HG03025 (cell line): ENCODE results near the gene PYGB.
"Not testable (repeated sequence)": the region's sequence is repeated elsewhere in the genome, so short reads cannot be mapped to it uniquely, and the experiment has no call there.

Experiments
- ATAC-seq: cut with Tn5 transposase; IDR thresholded peaks from one replicate; pipeline ENCODE4 v1.9.1; 2021; ENCODE audit warnings: mild to moderate bottlenecking, moderate library complexity; ENCODE audit not compliant: unreplicated experiment, low FRiP score

PYGB gene

GRCh38 chr20:25308671-25309394 is 60.9 kb downstream of the PYGB start:
- no peak for ATAC-seq

GRCh38 chr20:25309395-25310267 is 61.7 kb downstream of the PYGB start:
- ATAC-seq = no peak

DNA sequence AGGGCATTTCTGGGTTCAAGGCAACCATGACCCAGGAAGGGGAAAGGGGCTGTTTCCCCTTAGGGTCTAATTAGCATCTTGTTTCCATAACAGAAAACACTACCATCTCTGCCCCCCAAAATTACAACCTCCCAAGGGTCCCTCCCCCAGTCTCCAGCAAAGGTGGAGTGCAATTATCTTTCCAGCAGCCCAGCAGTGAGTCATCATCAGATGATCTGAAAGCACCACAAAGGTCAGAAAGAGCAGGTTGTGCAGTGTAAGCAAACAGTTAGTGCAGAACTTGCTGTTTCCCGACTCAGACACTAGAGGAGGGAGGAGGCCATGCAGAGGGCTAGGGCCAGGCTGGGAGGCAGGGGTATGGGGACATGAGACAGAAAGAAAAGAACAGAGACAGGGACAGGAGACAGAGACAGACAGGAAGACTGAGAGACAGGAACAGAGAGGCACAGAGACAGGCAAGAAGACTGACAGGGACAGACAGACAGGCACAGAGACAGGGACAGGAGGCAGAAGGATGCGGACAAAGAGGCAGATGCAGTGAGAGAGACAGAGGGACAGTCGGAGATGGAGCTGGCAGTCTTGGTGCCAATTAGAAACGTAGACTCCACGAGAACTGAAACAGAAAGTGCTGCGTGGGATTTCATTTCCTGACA is 62.5 kb downstream of the PYGB start:
- peak; percentile 75 for ATAC-seq

DNA sequence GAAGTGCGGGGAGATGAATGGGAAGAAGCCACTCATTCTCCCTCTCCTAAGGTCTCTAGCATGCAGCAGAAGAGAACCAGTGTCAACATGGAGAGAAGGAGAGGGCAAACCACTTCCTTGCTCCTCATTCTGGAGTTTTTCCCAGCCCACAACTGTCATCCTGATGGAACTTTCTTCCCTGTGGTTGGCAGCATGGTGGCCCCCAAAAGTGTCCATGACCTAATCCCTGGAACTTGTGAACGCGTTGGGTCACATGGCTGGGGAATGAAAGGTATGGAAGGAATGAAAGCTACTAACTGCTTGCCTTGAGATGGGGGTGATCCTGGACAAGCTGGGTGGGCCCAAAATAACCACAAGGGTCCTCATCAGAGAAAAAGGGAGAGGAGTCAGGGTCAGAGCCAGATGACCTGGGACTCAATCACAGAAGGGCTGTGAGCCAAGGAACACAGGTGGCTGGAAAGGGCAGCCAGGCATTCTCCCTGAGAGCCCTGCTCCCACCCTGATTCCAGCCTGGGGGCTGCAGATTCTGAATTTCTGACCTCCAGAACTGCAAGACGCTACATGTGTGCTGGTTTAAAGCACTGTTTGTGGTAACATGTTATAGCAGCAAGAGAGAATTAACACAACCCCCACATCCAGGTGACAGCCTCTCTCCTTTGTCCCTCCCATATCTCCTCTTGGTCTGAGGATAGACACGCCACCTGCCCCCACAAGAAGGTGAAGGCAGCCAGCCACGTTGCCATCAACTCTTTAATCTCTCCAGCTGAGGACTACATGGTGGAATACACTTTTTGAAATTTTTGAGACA is 63.2 kb downstream of the PYGB start:
- ATAC-seq = no peak

DNA sequence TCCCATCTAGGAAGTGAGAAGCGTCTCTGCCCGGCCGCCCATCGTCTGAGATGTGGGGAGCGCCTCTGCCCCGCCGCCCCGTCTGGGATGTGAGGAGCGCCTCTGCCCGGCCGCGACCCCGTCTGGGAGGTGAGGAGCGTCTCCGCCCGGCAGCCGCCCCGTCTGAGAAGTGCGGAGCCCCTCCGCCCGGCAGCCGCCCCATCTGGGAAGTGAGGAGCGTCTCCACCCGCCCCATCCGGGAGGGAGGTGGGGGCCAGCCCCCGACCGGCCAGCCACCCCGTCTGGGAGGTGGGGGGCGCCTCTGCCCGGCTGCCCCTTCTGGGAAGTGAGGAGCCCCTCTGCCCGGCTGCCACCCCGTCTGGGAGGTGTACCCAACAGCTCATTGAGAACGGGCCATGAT is 64.8 kb downstream of the PYGB start:
- ATAC-seq = not testable (repeated sequence)

GRCh38 chr20:25313593-25313992 is 65.7 kb downstream of the PYGB start:
- ATAC-seq = no peak

DNA sequence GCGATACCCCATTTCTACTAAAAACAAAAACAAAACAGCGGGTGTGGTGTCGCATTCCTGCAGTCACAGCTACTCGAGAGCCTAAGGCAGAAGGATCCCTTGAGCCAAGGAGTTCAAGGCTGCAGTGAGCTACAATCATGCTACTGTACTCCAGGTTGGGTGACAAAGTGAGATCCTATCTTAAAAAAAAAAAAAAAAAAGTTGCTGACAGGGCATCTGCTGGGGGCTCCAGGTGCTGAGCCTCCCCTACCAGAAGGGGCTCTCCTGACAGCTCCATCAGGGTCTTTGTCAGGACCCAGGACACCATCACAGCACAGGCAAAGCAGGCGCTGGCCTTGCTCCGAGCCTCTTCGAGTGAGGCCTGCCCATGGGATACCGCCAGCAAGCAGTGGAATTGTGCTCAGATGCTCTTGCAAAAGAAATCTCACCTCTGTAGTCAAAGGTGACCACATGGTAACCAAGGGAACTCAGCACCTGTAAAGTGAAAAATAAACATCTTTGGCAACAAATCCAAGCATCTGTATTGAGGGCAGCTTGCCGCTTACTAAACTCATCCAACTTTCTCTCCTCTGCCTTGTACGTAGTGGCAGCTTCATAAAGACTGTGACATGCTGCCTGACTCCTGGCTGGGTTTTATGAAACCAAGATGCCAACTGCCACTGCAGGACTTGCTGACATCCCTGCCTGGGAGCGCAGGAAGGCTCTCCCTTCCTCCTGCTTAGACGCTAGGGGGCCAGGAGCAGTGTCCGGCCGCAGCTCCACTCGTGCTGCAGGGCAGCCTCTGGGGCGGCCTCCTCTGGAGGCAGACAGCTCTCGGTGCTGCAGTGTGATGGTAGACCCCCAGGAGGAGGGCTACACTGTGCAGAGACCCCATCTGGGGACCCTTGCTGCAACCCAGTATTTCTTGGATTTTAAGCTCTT is 66.9 kb downstream of the PYGB start:
- no peak for ATAC-seq

- ATAC-seq = no peak
Measured at GRCh38 chr20:25315418-25316210, 67.7 kb downstream of the PYGB start.

DNA sequence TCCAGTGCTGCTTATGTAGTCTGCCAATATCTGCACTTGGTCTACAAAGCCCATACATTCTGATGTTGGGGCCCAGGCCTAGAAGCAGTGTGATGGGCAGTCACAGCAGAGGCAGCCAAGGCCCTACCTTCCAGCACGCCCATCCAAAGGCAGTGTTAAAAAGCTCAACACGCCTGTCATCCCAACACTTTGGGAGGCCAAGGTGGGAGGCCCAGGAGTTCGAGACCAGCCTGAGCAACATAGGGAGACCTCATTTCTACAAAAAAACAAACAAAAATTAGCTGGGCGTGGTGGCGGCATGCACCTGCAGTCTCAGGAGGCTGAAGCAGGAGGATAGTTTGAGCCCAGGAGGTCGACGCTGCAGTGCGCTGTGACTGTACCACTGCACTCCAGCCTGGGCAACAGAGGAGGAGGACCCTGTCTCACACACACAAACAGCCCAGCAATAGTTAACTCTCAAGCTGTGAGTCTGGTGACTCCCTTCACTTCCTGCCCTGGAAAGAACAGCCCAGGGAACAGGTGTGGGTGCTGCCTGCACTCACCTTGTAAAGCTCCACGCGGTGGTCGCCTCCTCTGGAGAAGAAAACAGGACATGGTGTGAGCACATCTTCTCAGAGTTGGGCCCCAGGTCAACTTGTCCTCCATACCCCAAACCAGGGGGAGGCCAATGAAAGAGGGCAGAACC is 68.8 kb downstream of the PYGB start:
- ATAC-seq = no peak

DNA sequence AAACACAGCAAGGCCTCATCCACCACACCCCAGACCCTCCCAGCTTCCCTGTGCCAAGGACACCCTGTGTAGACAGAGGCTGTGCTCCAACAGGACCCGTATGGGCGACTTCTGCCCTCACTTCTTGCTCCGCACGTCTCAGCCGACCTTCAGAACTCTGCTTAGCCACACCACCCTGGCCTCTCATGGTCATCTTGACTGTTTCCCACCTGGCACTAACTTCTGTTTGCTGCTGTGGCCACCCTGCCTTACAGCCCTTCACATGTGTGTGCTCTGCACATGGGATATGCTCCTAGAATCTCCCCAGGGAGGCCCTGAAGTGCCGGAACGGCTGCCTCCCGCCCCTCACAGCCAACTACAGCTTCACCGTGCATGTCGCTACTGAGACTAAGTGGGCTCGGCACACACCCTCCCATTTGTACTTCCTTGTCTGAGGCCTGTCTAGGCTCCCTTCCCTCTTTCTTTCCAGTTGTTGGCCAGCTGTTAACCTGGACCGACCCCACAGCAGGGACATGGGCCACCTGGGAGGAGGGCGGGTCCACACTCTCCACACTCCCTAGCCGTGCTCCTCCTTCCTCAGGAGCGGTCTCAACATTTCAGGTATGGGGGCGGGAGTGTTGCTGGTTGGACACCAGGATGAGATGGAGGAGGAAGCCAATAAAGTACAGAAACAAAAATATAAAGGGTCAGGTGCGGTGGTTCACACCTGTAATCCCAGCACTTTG is 69.6 kb downstream of the PYGB start:
- ATAC-seq = no peak

DNA sequence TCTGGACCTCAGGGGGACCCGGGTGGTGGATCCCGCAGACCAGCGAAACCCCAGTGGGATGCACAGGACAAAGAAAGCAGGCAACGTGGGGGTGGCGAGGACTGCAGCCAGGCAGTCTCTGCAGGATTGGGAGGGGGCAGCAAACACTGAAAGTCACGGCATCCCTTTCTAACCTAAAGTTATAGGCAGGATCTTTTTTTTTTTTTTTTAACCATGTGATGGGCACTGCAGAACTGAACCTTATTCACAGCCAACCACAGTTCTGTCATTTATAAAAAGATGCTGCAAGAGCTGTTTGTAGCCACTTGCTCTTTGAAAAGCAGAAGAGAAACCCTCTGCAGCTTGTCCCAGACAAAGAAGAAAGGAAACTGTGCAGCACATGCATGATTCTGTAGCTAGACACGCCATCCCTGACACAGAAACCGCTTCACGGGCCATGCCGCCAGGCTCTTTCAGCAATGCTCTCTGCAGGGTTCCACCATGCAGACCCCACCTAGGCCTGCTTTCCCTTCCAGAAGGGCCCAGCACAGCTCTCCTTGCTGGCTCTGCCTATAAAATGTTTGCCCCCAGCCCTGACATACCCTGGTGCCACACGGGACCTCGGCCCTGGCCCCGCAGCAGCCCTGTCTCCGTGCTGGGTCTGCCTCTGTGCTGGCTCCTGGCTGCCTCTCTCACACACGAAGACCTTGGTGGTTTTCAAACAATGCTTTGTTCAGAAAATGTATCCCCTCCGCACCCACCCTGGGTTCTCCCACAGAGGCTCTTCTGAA is 70.8 kb downstream of the PYGB start:
- peak; percentile 88 for ATAC-seq

DNA sequence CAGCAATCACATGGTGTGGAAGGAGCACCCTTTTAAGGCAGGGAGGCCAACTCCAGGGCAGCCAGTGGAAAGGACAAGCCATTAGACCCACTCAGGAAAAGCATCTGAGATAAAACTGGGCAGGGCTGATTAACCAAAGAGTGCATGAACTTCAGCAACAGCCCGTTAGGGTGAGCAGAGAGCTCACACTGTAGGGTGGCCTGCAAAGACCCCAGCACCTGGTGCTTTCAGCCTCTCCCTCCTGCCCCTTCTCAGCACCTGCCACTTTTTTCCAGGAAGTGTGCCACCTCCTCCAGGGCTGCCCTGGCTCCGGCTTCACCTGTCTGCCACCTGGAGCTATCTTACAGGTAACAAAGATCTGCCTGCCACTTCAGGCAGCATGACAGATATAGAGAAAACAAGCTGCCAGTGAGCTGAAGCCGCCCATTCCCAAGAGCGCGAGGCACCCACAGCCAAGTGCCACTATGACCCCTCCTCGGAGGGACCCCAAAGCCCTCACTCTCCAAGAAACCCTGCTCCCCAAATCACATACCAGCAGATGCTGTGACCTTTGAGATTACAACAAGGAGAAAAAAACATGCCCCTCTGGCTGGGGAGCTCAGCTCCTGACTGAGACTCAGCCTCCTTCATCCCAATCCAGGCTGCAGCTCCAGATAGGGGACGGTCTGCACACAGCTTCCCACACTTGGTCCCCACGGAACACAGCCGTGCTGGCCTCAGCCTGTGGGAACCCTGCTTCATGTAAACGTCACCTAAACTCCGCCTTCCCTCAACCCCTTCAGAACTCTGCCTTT is 71.6 kb downstream of the PYGB start:
- peak; percentile 4 for ATAC-seq

GRCh38 chr20:25320035-25320800 is 72.3 kb downstream of the PYGB start:
- no peak for ATAC-seq

DNA sequence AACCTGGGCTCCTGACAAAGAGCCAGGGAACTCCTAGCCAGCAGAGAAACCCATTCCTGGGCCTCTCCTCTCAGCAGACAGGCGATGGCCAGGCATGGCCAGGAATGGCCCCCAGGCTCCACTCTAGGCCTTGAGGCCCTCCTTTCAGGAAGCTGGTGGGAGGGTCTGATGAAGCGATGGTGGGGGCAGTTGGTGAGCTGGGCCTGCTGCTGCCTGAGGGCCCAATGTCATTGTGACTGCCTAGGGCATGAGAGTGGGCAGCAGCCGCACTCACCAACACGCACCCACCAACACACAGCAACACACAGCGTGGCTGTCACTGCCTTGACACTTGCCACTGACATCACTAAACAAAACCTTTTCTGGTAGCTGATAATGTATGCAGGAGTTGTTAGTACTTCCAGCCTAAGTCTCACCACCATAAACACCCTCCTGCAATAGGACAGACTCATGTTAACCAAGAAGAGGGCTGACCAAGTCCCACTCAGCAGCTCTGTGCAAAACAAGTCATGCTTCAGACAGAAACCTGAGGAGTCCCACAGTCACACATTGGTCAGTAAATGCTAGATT is 73.5 kb downstream of the PYGB start:
- no peak for ATAC-seq

DNA sequence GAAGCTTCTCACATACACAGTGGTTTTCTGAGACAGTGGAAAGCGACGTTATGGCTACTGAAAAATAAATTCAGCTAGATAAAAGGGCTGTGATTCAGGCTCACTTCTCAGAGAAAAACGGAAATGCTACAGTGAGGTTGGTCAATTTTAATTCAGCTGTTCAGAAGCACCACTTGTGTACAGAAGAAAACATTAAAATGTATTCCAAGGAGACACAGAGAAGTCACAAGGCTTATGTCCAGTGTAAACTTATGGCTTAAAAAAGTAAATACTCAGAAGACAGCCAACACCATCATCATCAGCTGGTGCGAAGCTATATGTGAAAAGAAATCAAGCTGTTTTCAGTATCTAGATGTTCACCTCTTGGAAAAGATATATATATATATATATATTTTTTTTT is 74.1 kb downstream of the PYGB start:
- ATAC-seq = no peak
